Ovary (tissue), 9 donors: ENCODE measurements around the gene RBM15B. TPM values are rescaled to one million over a fixed set of nuclear protein-coding genes. Genes with fewer than 3 reads are reported as not detected.

Source experiments
- DNase-seq, 5 donors: peaks; one replicate each; pipeline ENCODE4 v3.0.0-alpha.2; 2019 to 2020
- H3K27ac ChIP-seq, 2 donors: fragments of 200-600 bp; one replicate each; pipeline versions ENCODE4 v1.5.1 to v1.8.0; 2019 to 2022
- H3K27me3 ChIP-seq: fragments of 200-600 bp; one replicate; pipeline ENCODE4 v1.8.0; 2022
- H3K36me3 ChIP-seq: fragments of 200-600 bp; sonication (generic); one replicate; pipeline ENCODE4 v1.5.1; 2019
- H3K4me1 ChIP-seq: one replicate; pipeline ENCODE4 v1.8.1; 2013; ENCODE audit warnings: mild to moderate bottlenecking, moderate library complexity; ENCODE audit not compliant: insufficient read depth
- H3K4me3 ChIP-seq: fragments of 200-600 bp; sonication (generic); one replicate; pipeline ENCODE4 v1.5.1; 2017
- H3K9me3 ChIP-seq, 2 donors: fragments of 200-600 bp in 1 of 2; sonication (generic) in 1 of 2; one replicate each; pipeline versions ENCODE4 v1.5.1 to v1.8.1; 2013 to 2019; ENCODE audit warnings: mild to moderate bottlenecking in 1 of 2, moderate library complexity in 1 of 2
- CTCF ChIP-seq, 3 donors: fragments of 450-650 bp in 2 of 3; fragments of 200-600 bp in 1 of 3; IDR thresholded peaks; one replicate each; pipeline versions ENCODE4 v1.5.1 to v1.8.0; 2016 to 2022; ENCODE audit warnings: antibody characterized with exemption in 3 of 3, mild to moderate bottlenecking in 1 of 3
- EP300 ChIP-seq: sonication (generic); formaldehyde crosslinking; IDR thresholded peaks from one replicate; pipeline ENCODE4 v1.6.1; 2017; ENCODE audit warnings: antibody characterized with exemption
- POLR2A ChIP-seq: fragments of 450-650 bp; IDR thresholded peaks from one replicate; pipeline ENCODE4 v1.6.1; 2017; ENCODE audit warnings: antibody characterized with exemption, mild to moderate bottlenecking, moderate library complexity
- WGBS, 3 donors: extraction: QIAGEN DNeasy Blood & Tissue Kit in 1 of 3; methylation state at CpG; one replicate each; pipeline versions ENCODE4 v1.1.5 to v1.1.7; 2013 to 2017; 5-methylcytosine and 5-hydroxymethylcytosine counted together
- intact Hi-C, 4 donors: fragments of 100-400 bp; cut with DNase I; formaldehyde crosslinking; loops; one replicate each; pipeline versions ENCODE4 v1.11.0 to v1.15.1; 2022 to 2023
- polyA plus RNA-seq, 2 donors: library from polyadenylated mRNA; stranded (reverse); fragments of 200-250 nt in 1 of 2; fragments of 350-450 nt in 1 of 2; fragmentation: Illumina TruSeq in 1 of 2; extraction: RNeasy Lipid Tissue Mini Kit (QIAGEN cat#74804) in 1 of 2; gene quantifications; one replicate each; pipeline ENCODE4 v1.2.3, GENCODE V29; 2013 to 2014
- total RNA-seq, 7 donors: library from RNA; depleted of rRNA in 2 of 7; stranded (reverse); fragments of >200 nt in 2 of 7; fragmentation: NEBNext Ultra II Directional in 3 of 7; extraction: Animal tissue kit (Norgen Biotek cat#: 25700) in 3 of 7; gene quantifications; one replicate each; pipeline versions ENCODE4 v1.1.0 to v1.2.4, GENCODE V29; 2016 to 2023
- donor health status: DM: no; HTN: no; CAD: no; lungs with moderate emphysema.
- donor health status: DM: no; HTN: no; CAD: no.
- donor health status: Bipolar disorder and iron deficiency.
- donor health status: DM: yes; HTN: yes; CAD: no.
- donor health status: DM: no; HTN: no; CAD: no.
- donor health status: DM: yes; HTN: yes; CAD: no.

The RBM15B gene
- total and polyA plus RNA-seq, 9 donors, result 16.1 to 40.2 (median 27.6) TPM

GRCh38 chr3:51391566-51392354 is 675 bp downstream of the RBM15B start:
- DNase-seq, result peak in 2 of 5 donors; percentile 45 to 61
- peaks cover 14% of the 10 kb centered on the region for H3K4me1 ChIP-seq
- peak overlapping the region; percentile 77 for H3K4me3 ChIP-seq
- WGBS, 3 donors, result 6 to 14% (median 6%) methylated on average over 58 to 115 of the region's 115 CpGs
- no peak for TF ChIP-seq POLR2A
- no peak for TF ChIP-seq EP300
- TF ChIP-seq CTCF (IDR thresholded peaks at IDR 0.05), result no peak
- H3K9me3 ChIP-seq, result no peaks in the 10 kb centered on the region
- H3K36me3 ChIP-seq, result no peaks in the 10 kb centered on the region
- intact Hi-C loops, result loop anchor here (5.0 to 10.0 kb wide), 4 partner anchors 281 to 774 kb away; partner anchors contain the start of genes MAPKAPK3 (in 1 of the 4) and TEX264 (in 1 of the 4)
- no peaks in the 10 kb centered on the region for H3K27me3 ChIP-seq
- H3K27ac ChIP-seq, result peak overlapping the region; percentile 81 to 88

GRCh38 chr3:51392355-51393133 is 1.5 kb downstream of the RBM15B start:
- Histone ChIP-seq H3K36me3 (no peaks in the 10 kb centered on the region), H3K9me3 (no peaks in the 10 kb centered on the region), H3K27ac (peak overlapping the region; percentile 81 to 88), H3K27me3 (no peaks in the 10 kb centered on the region), H3K4me1 (peaks cover 14% of the 10 kb centered on the region), H3K4me3 (no peak overlapping the region)
- TF ChIP-seq POLR2A (no peak), EP300 (no peak), CTCF (IDR thresholded peaks at IDR 0.05) (no peak)
- peak in 3 of 5 donors; percentile 31 to 52 (median 52) for DNase-seq
- WGBS, 3 donors, result 91 to 93% (median 93%) methylated on average over 42 of the region's 42 CpGs
- intact Hi-C loops, result loop anchor here (5.0 to 10.0 kb wide), 4 partner anchors 280 to 775 kb away; partner anchors contain the start of genes MAPKAPK3 (in 1 of the 4) and TEX264 (in 1 of the 4)

GRCh38 chr3:51393134-51393495 is 2.0 kb downstream of the RBM15B start:
- TF ChIP-seq POLR2A (no peak), CTCF (IDR thresholded peaks at IDR 0.05) (no peak), EP300 (no peak)
- intact Hi-C loops, result loop anchor here (5.0 to 10.0 kb wide), 4 partner anchors 279 to 776 kb away; partner anchors contain the start of genes MAPKAPK3 (in 1 of the 4) and TEX264 (in 1 of the 4)
- H3K4me1 ChIP-seq, result peaks cover 14% of the 10 kb centered on the region

GRCh38 chr3:51393564-51393963 is 2.5 kb downstream of the RBM15B start:
- no peaks in the 10 kb centered on the region for H3K9me3 ChIP-seq
- TF ChIP-seq POLR2A (no peak), EP300 (no peak), CTCF (IDR thresholded peaks at IDR 0.05) (no peak)
- intact Hi-C loops, result loop anchor here (5.0 to 10.0 kb wide), 4 partner anchors 279 to 776 kb away; partner anchors contain the start of genes MAPKAPK3 (in 1 of the 4) and TEX264 (in 1 of the 4)
- no peak for DNase-seq
- no peaks in the 10 kb centered on the region for H3K27me3 ChIP-seq
- no peak overlapping the region for H3K27ac ChIP-seq
- no peaks in the 10 kb centered on the region for H3K36me3 ChIP-seq
- WGBS, 3 donors, result 89 to 96% (median 95%) methylated on average over 14 of the region's 14 CpGs
- H3K4me3 ChIP-seq, result no peak overlapping the region
- peaks cover 14% of the 10 kb centered on the region for H3K4me1 ChIP-seq

More at GRCh38 chr3:51393134-51393495, 2.0 kb downstream of the RBM15B start:
- Histone ChIP-seq H3K36me3 (no peaks in the 10 kb centered on the region), H3K27ac (no peak overlapping the region), H3K27me3 (no peaks in the 10 kb centered on the region), H3K9me3 (no peaks in the 10 kb centered on the region), H3K4me3 (no peak overlapping the region)
- no peak for DNase-seq
- 94 to 98% (median 95%) methylated on average over 17 of the region's 17 CpGs for WGBS, 3 donors
